OCI-LY1 (cell line): ENCODE measurements around the gene CELF2.

Experiments used
- H2AFZ ChIP-seq: fragments of 200-600 bp; sonication (generic), shearing (Covaris generic); 2 replicates; pipeline ENCODE4 v1.6.0; 2014; ENCODE audit warnings: antibody characterized with exemption, mild to moderate bottlenecking, low read length
- H3F3A ChIP-seq: fragments of 200-600 bp; sonication (generic), shearing (Covaris generic); 2 replicates; pipeline ENCODE4 v1.6.0; 2014; ENCODE audit warnings: mild to moderate bottlenecking, antibody characterized with exemption, low read length, moderate library complexity; ENCODE audit not compliant: insufficient read depth
- H3K27ac ChIP-seq: fragments of 200-600 bp; sonication (generic); 2 replicates; pipeline ENCODE4 v1.5.1; 2014; ENCODE audit warnings: low read length, mixed run types, mild to moderate bottlenecking, low read depth; ENCODE audit not compliant: poor library complexity, severe bottlenecking
- H3K27me3 ChIP-seq: fragments of 200-600 bp; sonication (generic); 2 replicates; pipeline ENCODE4 v1.6.0; 2014; ENCODE audit warnings: antibody characterized with exemption, mild to moderate bottlenecking, low read length, moderate library complexity; ENCODE audit not compliant: insufficient read depth
- H3K36me3 ChIP-seq: fragments of 200-600 bp; sonication (generic); 2 replicates; pipeline ENCODE4 v1.6.1; 2014; ENCODE audit warnings: mild to moderate bottlenecking, antibody characterized with exemption, low read length, moderate library complexity, mixed read lengths; ENCODE audit not compliant: insufficient read depth
- H3K4me1 ChIP-seq: fragments of 200-600 bp; sonication (generic); 2 replicates; pipeline ENCODE4 v1.5.1; 2014; ENCODE audit warnings: mild to moderate bottlenecking, low read length, moderate library complexity; ENCODE audit not compliant: insufficient read depth, severe bottlenecking
- H3K4me2 ChIP-seq: fragments of 200-600 bp; sonication (generic), shearing (Covaris generic); 2 replicates; pipeline ENCODE4 v1.6.1; 2014; ENCODE audit warnings: low read length
- H3K4me3 ChIP-seq: fragments of 200-600 bp; sonication (generic); 2 replicates; pipeline ENCODE4 v1.5.1; 2014; ENCODE audit warnings: low read length, low read depth, mild to moderate bottlenecking, mixed read lengths; ENCODE audit not compliant: poor library complexity, severe bottlenecking
- H3K79me2 ChIP-seq: fragments of 200-600 bp; shearing (Covaris generic); 2 replicates; pipeline ENCODE4 v1.6.1; 2016; ENCODE audit warnings: mixed run types, low read length, mixed read lengths; ENCODE audit not compliant: insufficient read depth
- H3K9ac ChIP-seq: fragments of 200-600 bp; sonication (generic), shearing (Covaris generic); 2 replicates; pipeline ENCODE4 v1.6.1; 2014; ENCODE audit warnings: mild to moderate bottlenecking, low read length, mixed read lengths
- H3K9me2 ChIP-seq: fragments of 200-600 bp; sonication (generic), shearing (Covaris generic); 2 replicates; pipeline ENCODE4 v1.6.1; 2014; ENCODE audit warnings: low read depth, mild to moderate bottlenecking, low read length, mixed read lengths
- H3K9me3 ChIP-seq: fragments of 200-600 bp; shearing (Covaris generic); 2 replicates; pipeline ENCODE4 v1.6.1; 2014; ENCODE audit warnings: low read length, mixed read lengths
- H4K20me1 ChIP-seq: fragments of 200-600 bp; sonication (generic), shearing (Covaris generic); 2 replicates; pipeline ENCODE4 v1.6.0; 2016; ENCODE audit warnings: mild to moderate bottlenecking, low read length; ENCODE audit not compliant: insufficient read depth
- CTCF ChIP-seq: fragments of 200-600 bp; sonication (generic), shearing (Covaris generic); IDR thresholded peaks from 2 replicates; pipeline ENCODE4 v1.5.1; 2017; ENCODE audit warnings: mild to moderate bottlenecking, antibody characterized with exemption, low read length, moderate library complexity, mixed read lengths
- EZH2 ChIP-seq: fragments of 200-600 bp; sonication (generic), shearing (Covaris generic); IDR thresholded peaks from 2 replicates; pipeline ENCODE4 v1.8.0; 2017; ENCODE audit warnings: borderline replicate concordance, mixed run types, mild to moderate bottlenecking, antibody characterized with exemption, low read length, moderate library complexity, mixed read lengths

Gene CELF2

DNA sequence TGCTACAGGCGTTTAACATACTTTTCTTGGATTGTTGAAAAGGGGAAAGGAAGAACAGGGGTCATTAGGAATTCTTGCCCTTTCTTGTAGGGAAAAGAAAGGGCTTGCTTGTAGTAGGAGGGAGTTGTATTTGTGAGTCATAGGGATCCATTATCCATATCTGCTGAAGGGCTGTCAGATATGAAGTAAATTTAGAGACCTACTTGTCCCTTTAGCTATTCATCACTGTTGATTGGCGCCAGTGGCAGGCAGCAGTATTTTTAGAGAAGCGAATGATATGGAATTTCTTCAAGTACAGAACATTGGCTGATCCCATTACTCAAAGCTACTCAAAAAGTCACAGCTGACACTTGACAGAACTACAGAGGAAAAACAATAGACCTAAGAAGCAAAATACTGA lies 97.7 kb downstream of the CELF2 start:
- Histone ChIP-seq H2AFZ (no peak overlapping the region), H3F3A (no peaks in the 10 kb centered on the region), H3K9me2 (no peaks in the 10 kb centered on the region), H3K9ac (no peak overlapping the region), H3K27ac (no peak overlapping the region), H3K9me3 (no peaks in the 10 kb centered on the region), H3K27me3 (no peaks in the 10 kb centered on the region), H3K4me2 (no peak overlapping the region), H3K79me2 (no peaks in the 10 kb centered on the region), H3K4me3 (no peak overlapping the region), H3K36me3 (no peaks in the 10 kb centered on the region), H4K20me1 (no peaks in the 10 kb centered on the region), H3K4me1 (no peaks in the 10 kb centered on the region)
- no peak for TF ChIP-seq EZH2

DNA sequence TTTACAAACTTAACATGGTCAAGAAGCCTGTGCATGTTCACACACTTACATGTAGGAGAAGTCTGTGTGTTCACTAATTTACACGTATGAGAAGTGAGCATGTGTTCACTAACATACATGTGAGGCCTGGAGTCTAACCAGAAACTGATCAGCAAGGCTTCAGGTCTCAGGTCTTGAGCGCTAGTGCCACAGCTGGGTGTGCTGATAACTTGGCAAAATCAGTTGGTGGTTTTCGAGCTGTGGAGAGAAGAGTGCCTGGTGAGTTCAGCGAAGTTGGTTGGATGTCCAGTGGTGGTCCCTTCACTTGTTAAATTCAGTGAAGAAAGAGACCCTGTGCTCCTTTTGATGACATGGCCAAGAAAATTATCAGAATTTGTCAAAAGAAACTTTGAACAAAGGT lies 98.7 kb downstream of the CELF2 start:
- Histone ChIP-seq H3K4me2 (no peak overlapping the region), H3K4me3 (no peak overlapping the region), H3K27me3 (no peaks in the 10 kb centered on the region), H3K4me1 (no peaks in the 10 kb centered on the region), H3K9ac (no peak overlapping the region), H3F3A (no peaks in the 10 kb centered on the region), H4K20me1 (no peaks in the 10 kb centered on the region), H3K9me2 (no peaks in the 10 kb centered on the region), H3K27ac (no peak overlapping the region), H3K36me3 (no peaks in the 10 kb centered on the region), H3K79me2 (no peaks in the 10 kb centered on the region), H2AFZ (no peak overlapping the region), H3K9me3 (no peaks in the 10 kb centered on the region)
- TF ChIP-seq EZH2 (no peak), CTCF (no peak)

- Histone ChIP-seq H3K36me3 (no peaks in the 10 kb centered on the region), H3F3A (no peaks in the 10 kb centered on the region), H3K79me2 (no peaks in the 10 kb centered on the region), H3K4me1 (no peaks in the 10 kb centered on the region), H3K27me3 (no peaks in the 10 kb centered on the region), H3K9ac (no peak overlapping the region), H4K20me1 (no peaks in the 10 kb centered on the region), H3K9me2 (no peaks in the 10 kb centered on the region), H3K4me2 (no peak overlapping the region), H2AFZ (no peak overlapping the region), H3K27ac (no peak overlapping the region), H3K4me3 (no peak overlapping the region), H3K9me3 (no peaks in the 10 kb centered on the region)
- TF ChIP-seq EZH2 (no peak), CTCF (no peak)
Observed at GRCh38 chr10:11116817-11117216, 99.1 kb downstream of the CELF2 start.

GRCh38 chr10:11118686-11119085 lies 101.0 kb downstream of the CELF2 start:
- H3K9me3 ChIP-seq, result no peaks in the 10 kb centered on the region
- no peaks in the 10 kb centered on the region for H3K27me3 ChIP-seq
- H3K9me2 ChIP-seq, result no peaks in the 10 kb centered on the region
- no peak overlapping the region for H3K4me3 ChIP-seq
- H3K27ac ChIP-seq, result no peak overlapping the region
- H3K36me3 ChIP-seq, result no peaks in the 10 kb centered on the region
- H3K79me2 ChIP-seq, result no peaks in the 10 kb centered on the region
- H3K4me1 ChIP-seq, result no peaks in the 10 kb centered on the region
- H4K20me1 ChIP-seq, result no peaks in the 10 kb centered on the region
- no peak overlapping the region for H2AFZ ChIP-seq
- H3K9ac ChIP-seq, result no peak overlapping the region
- H3F3A ChIP-seq, result no peaks in the 10 kb centered on the region
- H3K4me2 ChIP-seq, result no peak overlapping the region
- TF ChIP-seq EZH2, result no peak
- TF ChIP-seq CTCF, result no peak
